Liver (tissue), 9 donors: ENCODE data around the gene KRTAP4-2. TPM values are rescaled to one million over a fixed set of nuclear protein-coding genes. Genes with fewer than 3 reads are reported as not detected.

Experiments
- DNase-seq: peaks from one replicate; pipeline ENCODE4 v3.0.0-alpha.2; 2017; ENCODE audit warnings: low spot score
- H3K27ac ChIP-seq, 2 donors: one replicate each; pipeline ENCODE4 v1.7.0; 2013; ENCODE audit warnings: inconsistent platforms in 2 of 2, low read length in 2 of 2, control low read depth in 1 of 2, low read depth in 1 of 2, mild to moderate bottlenecking in 1 of 2
- H3K27me3 ChIP-seq, 4 donors: one replicate each; pipeline versions ENCODE4 v1.6.1 to v1.7.0; 2013; ENCODE audit warnings: low read length in 3 of 4, inconsistent platforms in 1 of 4, mild to moderate bottlenecking in 1 of 4, moderate library complexity in 1 of 4; ENCODE audit not compliant: control insufficient read depth in 4 of 4, insufficient read depth in 4 of 4
- H3K36me3 ChIP-seq, 4 donors: one replicate each; pipeline versions ENCODE4 v1.6.1 to v1.7.0; 2013; ENCODE audit warnings: low read length in 3 of 4, mild to moderate bottlenecking in 3 of 4, low read depth in 1 of 4, moderate library complexity in 1 of 4; ENCODE audit not compliant: control insufficient read depth in 4 of 4, insufficient read depth in 3 of 4
- H3K4me1 ChIP-seq, 4 donors: one replicate each; pipeline versions ENCODE4 v1.6.1 to v1.7.0; 2013; ENCODE audit warnings: low read length in 3 of 4, mild to moderate bottlenecking in 3 of 4, moderate library complexity in 1 of 4; ENCODE audit not compliant: control insufficient read depth in 4 of 4, insufficient read depth in 4 of 4
- H3K4me3 ChIP-seq, 3 donors: one replicate each; pipeline versions ENCODE4 v1.6.1 to v1.7.0; 2013; ENCODE audit warnings: low read length in 3 of 3, control low read depth in 1 of 3, low read depth in 1 of 3, mild to moderate bottlenecking in 1 of 3
- H3K9ac ChIP-seq, 2 donors: one replicate each; pipeline ENCODE4 v1.7.0; 2013; ENCODE audit warnings: low read length in 2 of 2, mild to moderate bottlenecking in 2 of 2, moderate library complexity in 2 of 2, control low read depth in 1 of 2, low read depth in 1 of 2
- H3K9me3 ChIP-seq, 4 donors: one replicate each; pipeline versions ENCODE4 v1.6.1 to v1.7.0; 2013; ENCODE audit warnings: low read length in 3 of 4; ENCODE audit not compliant: control insufficient read depth in 4 of 4
- CTCF ChIP-seq: fragments of 150-350 bp; IDR thresholded peaks from 2 replicates; pipeline ENCODE4 v1.5.1; 2017; ENCODE audit warnings: improper control_type of control experiment, low read depth, low read length; ENCODE audit not compliant: missing input control
- FOXA2 ChIP-seq: IDR thresholded peaks from 2 replicates; pipeline ENCODE4 v1.6.1; 2016; ENCODE audit warnings: antibody characterized with exemption
- GABPA ChIP-seq, 2 donors: IDR thresholded peaks in 1 of 2; conservative IDR thresholded peaks in 1 of 2; 2 replicates each; pipeline ENCODE4 v1.6.1; 2016; ENCODE audit warnings: antibody characterized with exemption in 2 of 2, mild to moderate bottlenecking in 1 of 2, moderate library complexity in 1 of 2
- HNF4G ChIP-seq: IDR thresholded peaks from 2 replicates; pipeline ENCODE4 v1.6.1; 2016; ENCODE audit warnings: antibody characterized with exemption
- JUND ChIP-seq, 2 donors: IDR thresholded peaks; 2 replicates each; pipeline ENCODE4 v1.6.1; 2016; ENCODE audit warnings: antibody characterized with exemption in 2 of 2
- MAX ChIP-seq: IDR thresholded peaks from 2 replicates; pipeline ENCODE4 v1.6.1; 2016; ENCODE audit warnings: antibody characterized with exemption
- RAD21 ChIP-seq, 2 donors: IDR thresholded peaks; 2 replicates each; pipeline ENCODE4 v1.6.1; 2016; ENCODE audit warnings: antibody characterized with exemption in 2 of 2, mild to moderate bottlenecking in 2 of 2
- REST ChIP-seq: IDR thresholded peaks from 2 replicates; pipeline ENCODE4 v1.6.1; 2016; ENCODE audit warnings: antibody characterized with exemption, mild to moderate bottlenecking
- ZBTB33 ChIP-seq: IDR thresholded peaks from 2 replicates; pipeline ENCODE4 v1.6.1; 2016; ENCODE audit warnings: antibody characterized with exemption
- WGBS: extraction: QIAGEN DNeasy Blood & Tissue Kit; methylation state at CpG from one replicate; pipeline ENCODE4 v1.1.7; 2013; 5-methylcytosine and 5-hydroxymethylcytosine counted together
- polyA plus RNA-seq, 2 donors: library from polyadenylated mRNA; stranded (reverse) in 1 of 2; unstranded in 1 of 2; fragments of 200-250 nt in 1 of 2; fragments of >200 nt in 1 of 2; fragmentation: Nextera tagmentation in 1 of 2; extraction: Ambion mirVana in 1 of 2; gene quantifications; one replicate each; pipeline versions ENCODE4 v1.2.1 to v1.2.3, GENCODE V29; 2013 to 2015
- total RNA-seq, 2 donors: library from RNA; depleted of rRNA; stranded (reverse); fragments of >200 nt; gene quantifications; one replicate each; pipeline ENCODE4 v1.2.3, GENCODE V29; 2014
- donor health status: healthy.
- donor health status: healthy.
- donor health status: healthy.
- donor health status: healthy.
- donor health status: healthy.

The KRTAP4-2 gene
- total and polyA plus RNA-seq, 4 donors, result not detected

GRCh38 chr17:41185001-41185400 lies 7.0 kb upstream of the KRTAP4-2 start:
- Histone ChIP-seq H3K9me3 (no peaks in the 10 kb centered on the region), H3K4me1 (no peaks in the 10 kb centered on the region), H3K36me3 (no peaks in the 10 kb centered on the region), H3K4me3 (no peak overlapping the region), H3K9ac (no peak overlapping the region), H3K27ac (no peak overlapping the region), H3K27me3 (peaks cover 0 to 12% (median 0%) of the 10 kb centered on the region in 4 donors)
- WGBS, result 48% methylated on average over 1 of the region's 1 CpG
- TF ChIP-seq REST, result no peak
- TF ChIP-seq FOXA2, result no peak
- DNase-seq, result no peak

- 70% methylated on average over 9 of the region's 9 CpGs for WGBS
- Histone ChIP-seq H3K4me3 (no peak within 1 kb of the TSS), H3K9ac (no peak within 1 kb of the TSS), H3K27me3 (peaks cover 0 to 12% (median 0%) of the 10 kb centered on the region in 4 donors), H3K4me1 (no peaks in the 10 kb centered on the region), H3K9me3 (no peaks in the 10 kb centered on the region), H3K36me3 (no peaks in the 10 kb centered on the region), H3K27ac (no peak within 1 kb of the TSS)
- no peak for TF ChIP-seq MAX
- no peak for TF ChIP-seq ZBTB33
- TF ChIP-seq JUND (IDR thresholded peaks at IDR 0.05), result no peak
- no peak for TF ChIP-seq GABPA (IDR thresholded peaks at IDR 0.05 in 1 of 2, conservative IDR thresholded peaks at IDR 0.05 in 1 of 2)
- TF ChIP-seq RAD21 (IDR thresholded peaks at IDR 0.05), result no peak
- TF ChIP-seq CTCF, result no peak
- TF ChIP-seq HNF4G, result no peak
- no peak for DNase-seq
Measured at GRCh38 chr17:41184480-41184961, 6.5 kb upstream of the KRTAP4-2 start, which contains the start of gene KRTAP4-1. KRTAP4-1 (minus strand) TSS chr17:41184911; CDS start chr17:41184854, 57 bp downstream.
